Activated gamma-delta T cell treated with Interleukin-2 at 50 U/mL for 16 hours (primary cell): ENCODE results near the gene CMTM4.
"Not testable (repeated sequence)": the region's sequence is repeated elsewhere in the genome, so short reads cannot be mapped to it uniquely, and the experiment has no call there.

ENCODE experiments used
- DNase-seq: peaks from one replicate; pipeline ENCODE4 v3.0.0-alpha.2; 2020

The CMTM4 gene

DNA sequence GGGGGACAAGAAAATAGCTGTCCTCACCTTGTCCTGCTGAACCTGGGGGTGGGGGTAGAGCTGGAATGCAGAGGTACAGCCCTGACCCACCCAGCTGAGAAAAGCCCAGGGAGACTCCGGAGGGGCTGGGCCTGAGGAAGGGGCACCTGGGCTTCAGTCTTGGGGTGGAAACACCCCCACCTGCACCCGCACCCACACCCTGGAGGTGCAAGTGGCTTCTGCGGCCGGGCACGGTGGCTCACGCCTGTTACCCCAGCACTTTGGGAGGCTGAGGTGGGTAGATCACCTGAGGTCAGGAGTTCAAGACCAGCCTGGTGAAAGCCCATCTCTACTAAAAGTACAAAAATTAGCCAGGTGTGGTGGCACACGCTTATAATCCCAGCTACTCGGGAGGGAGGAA lies 84.6 kb downstream of the CMTM4 start:
- DNase-seq, result not testable (repeated sequence)

- no peak for DNase-seq
These were observed 86.3 kb downstream of the CMTM4 start for GRCh38 chr16:66610111-66610820.

- DNase-seq, result no peak
These were observed 87.4 kb downstream of the CMTM4 start for GRCh38 chr16:66609139-66609510.

GRCh38 chr16:66608241-66609138 lies 88.1 kb downstream of the CMTM4 start:
- DNase-seq, result peak; percentile 81

DNA sequence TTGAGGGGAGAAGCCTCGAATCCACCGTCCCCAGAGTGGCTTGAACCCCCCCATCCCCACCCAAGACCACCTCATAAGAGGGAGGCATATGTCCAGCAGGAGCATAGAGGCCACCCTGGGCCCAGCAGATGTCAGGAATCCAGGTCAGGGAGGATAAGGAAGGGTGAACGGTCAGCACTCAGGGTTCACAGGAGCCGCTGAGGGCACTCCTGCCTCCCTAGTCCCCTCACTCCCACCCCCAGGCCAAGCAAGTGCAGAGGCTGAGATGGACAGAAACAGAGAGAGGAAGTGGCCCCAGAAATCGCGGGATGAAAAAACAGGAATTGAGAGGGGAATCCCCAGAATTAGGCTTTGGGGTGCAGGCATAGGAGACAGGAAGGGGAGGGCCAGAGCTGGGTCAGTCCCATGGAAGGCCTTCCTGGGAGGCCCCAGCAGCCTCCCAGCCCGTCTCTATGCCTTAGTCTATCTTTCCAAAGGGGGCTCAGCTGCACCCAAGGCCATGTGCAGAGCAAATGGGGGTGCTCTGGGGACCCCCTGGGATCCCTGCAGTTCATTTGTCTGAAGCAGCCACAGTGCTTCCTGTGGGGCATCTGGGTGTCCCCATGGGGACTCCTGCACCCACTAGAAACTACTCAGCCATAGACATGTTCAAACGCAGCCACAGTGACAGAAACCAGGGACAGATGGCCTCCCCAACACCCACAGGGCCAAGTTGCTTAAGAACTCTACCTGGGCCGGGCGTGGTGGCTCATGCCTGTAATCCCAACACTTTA lies 90.4 kb downstream of the CMTM4 start:
- DNase-seq, result no peak

GRCh38 chr16:66605177-66605978 lies 91.2 kb downstream of the CMTM4 start:
- peak; percentile 32 for DNase-seq

GRCh38 chr16:66604376-66605176 lies 92.0 kb downstream of the CMTM4 start, which contains the start of gene CMTM3:
TSS of gene CMTM3 (plus strand) at chr16:66604704. CDS start at chr16:66604806, 102 bp downstream.
- DNase-seq, result peak; percentile 67

DNA sequence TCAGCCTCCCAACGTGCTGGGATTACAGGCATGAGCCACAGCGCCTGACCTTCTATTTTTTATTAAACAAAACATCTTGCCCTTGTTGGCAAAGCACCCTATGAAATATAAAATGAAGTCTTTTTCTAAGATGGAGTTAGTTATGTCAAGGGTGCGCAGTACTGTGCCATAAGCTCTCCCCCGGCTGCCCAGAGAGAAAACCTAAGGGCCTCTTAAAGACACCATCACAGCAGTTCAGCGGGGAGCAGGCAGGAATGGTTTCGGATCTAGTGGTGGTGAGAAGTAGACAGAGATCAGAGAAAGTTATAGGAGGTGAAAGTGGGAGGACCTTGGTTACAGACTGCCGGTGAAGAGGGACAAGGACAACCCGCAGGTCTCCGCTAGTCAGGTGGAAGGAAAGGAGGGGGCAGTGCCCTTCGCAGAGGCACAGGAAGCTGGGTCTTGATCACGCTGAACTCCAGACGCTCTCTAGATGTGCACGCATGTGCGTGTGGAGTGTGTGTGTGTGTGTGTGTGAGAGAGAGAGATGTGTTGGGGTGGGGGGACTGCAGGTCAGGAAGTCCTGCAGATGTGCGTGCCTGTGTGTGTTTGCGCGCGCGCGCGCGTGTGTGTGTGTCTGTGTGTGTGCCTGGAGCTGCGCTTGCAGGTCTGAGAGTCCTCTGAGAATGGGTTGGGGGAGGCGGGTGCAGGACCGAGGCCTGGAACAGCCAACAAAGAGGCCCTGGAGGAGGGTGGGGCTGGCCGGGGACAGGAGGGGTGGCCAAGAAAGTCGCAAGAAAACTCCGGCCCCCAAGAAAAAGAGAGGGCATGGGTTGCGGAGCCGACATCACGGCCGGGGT lies 92.8 kb downstream of the CMTM4 start:
- peak; percentile 79 for DNase-seq

GRCh38 chr16:66601471-66601870 lies 95.1 kb downstream of the CMTM4 start:
- no peak for DNase-seq

GRCh38 chr16:66600477-66600876 lies 96.1 kb downstream of the CMTM4 start:
- DNase-seq, result no peak

GRCh38 chr16:66599726-66600125 lies 96.8 kb downstream of the CMTM4 start:
- no peak for DNase-seq

DNA sequence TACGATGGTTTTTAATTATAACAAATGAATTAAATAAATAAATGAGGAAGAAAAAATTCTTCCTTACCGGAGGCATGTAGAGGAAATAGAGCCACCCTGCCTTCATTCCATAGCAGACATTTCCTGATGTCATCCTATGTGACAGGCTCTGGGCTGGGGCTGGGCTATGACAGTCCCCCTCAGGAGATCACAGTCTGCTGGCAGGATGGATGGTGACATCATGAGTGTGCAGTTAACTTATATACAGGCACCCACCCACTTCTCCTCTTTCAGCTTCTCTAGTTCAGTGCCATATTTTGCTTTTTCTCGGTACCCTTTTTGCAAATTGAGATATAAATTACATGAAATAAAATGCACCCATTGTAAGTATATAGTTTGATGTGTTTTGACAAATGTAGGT lies 98.4 kb downstream of the CMTM4 start:
- no peak for DNase-seq

DNA sequence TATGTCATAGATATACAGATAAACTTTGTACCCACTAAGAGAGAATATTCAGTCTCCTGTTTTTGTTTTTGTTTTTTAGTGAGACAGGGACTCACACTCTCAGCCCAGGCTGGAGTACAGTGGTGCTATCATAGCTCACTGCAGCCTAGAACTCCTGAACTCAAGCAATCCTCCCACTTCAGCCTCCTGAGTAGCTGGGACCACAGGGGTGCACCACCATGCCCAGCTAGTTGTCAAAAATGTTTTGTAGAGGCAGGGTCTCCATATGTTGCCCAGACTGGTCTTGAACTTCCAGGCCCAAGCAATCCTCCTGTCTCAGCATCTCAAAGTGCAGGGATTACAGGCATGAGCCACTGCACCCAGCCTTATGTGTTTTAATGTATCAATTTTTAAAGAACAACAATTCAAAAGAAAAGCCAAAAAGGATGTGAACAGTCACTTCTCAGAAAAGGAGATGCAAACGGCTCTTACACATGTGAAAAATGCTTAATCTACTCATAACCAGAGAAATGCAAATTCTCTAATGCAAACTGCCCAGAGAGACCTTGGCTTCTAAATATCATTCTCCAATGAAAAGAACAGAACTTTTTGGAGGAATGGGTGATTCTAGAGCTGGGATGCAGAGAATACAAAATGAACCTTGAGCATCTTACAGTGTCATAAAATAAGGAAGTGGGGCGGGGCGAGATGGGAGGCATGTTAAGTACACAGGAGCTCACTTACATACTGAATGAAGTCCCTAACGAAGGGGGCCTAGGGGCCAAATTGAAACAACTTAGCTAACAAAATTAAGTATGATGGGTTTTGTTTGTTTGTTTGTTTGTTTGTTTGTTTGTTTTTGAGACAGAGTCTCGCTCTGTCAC lies 99.3 kb downstream of the CMTM4 start:
- DNase-seq, result no peak

- DNase-seq, result not testable (repeated sequence)
These were observed 100.0 kb downstream of the CMTM4 start for GRCh38 chr16:66596559-66596958.

- no peak for DNase-seq
These were observed 101.8 kb downstream of the CMTM4 start for GRCh38 chr16:66594739-66595138.

- no peak for DNase-seq
These were observed 103.7 kb downstream of the CMTM4 start for GRCh38 chr16:66592814-66593213.

DNA sequence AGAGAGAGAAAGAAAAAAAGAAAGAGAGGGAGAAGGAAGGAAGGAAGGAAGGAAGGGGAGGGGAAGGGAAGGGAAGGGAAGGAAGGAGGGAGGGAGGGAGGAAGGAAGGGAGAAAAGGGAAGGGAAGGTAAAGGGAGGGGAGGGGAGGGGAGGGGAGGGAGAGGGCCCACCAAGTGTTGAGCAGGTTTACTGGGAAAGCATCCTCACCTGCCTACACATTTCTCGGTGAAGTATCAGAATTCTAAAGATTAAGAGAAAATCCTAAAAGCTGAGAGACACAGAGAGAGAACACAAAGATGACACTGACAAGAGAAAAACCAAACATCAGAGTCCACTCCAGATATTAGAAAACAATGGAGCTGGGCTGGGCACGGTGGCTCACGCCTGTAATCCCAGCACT lies 104.3 kb downstream of the CMTM4 start:
- no peak for DNase-seq

GRCh38 chr16:66591018-66591417 lies 105.5 kb downstream of the CMTM4 start:
- DNase-seq, result no peak

GRCh38 chr16:66590322-66590721 lies 106.2 kb downstream of the CMTM4 start:
- no peak for DNase-seq
